Fibroblast of pulmonary artery (primary cell): ENCODE measurements around the gene STXBP6.

ENCODE experiments used
- DNase-seq: peaks from one replicate; pipeline ENCODE4 v3.0.0-alpha.2; 2010; ENCODE audit warnings: low read depth
- H3K4me3 ChIP-seq: replicated peaks from 2 replicates; pipeline ENCODE4 v1.5.1; 2011; ENCODE audit warnings: low read depth, mild to moderate bottlenecking, control low read depth, low read length, moderate library complexity
- TF ChIP-seq, protein P1 (sequence below): IDR thresholded peaks from 2 replicates; pipeline ENCODE4 v1.5.1; 2011; ENCODE audit warnings: mild to moderate bottlenecking, control low read depth, low read length, inconsistent platforms; ENCODE audit errors: missing control alignments

STXBP6 gene

DNA sequence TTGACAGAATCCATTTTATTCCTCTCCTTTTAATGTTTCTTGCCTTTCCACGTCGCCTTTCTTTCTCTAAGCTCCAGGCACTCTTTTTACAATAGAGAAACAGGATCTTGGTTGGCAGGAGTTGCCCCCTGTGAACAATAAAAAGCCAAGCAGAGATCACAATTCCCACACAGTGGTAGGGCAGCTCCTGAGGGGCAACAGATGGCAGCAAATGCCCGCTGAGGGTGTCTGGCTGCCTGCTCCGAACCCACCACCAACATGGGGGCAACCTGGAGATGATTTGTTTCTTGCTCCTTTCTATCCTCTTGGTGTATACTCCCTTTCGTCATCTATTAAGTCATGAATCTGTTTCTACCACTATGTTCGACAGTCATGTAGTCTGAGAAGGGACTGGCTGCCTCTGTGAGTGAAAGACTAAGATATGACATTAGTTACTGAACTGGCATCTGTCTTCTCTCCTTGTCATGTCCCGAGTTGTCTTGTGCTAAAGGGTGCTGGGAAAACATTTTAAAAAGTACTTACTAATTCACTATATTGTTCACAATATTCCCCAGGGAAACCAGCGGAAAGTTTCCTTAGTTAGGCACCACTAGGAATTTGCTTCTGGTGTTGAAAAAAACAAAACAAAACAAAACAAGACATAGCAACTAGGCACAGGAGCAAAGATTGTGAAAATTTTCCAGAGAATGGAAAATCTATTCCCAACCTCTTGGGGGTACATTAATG lies 170.1 kb downstream of the STXBP6 start:
- H3K4me3 ChIP-seq, result no peak overlapping the region
- TF ChIP-seq, protein P1, sequence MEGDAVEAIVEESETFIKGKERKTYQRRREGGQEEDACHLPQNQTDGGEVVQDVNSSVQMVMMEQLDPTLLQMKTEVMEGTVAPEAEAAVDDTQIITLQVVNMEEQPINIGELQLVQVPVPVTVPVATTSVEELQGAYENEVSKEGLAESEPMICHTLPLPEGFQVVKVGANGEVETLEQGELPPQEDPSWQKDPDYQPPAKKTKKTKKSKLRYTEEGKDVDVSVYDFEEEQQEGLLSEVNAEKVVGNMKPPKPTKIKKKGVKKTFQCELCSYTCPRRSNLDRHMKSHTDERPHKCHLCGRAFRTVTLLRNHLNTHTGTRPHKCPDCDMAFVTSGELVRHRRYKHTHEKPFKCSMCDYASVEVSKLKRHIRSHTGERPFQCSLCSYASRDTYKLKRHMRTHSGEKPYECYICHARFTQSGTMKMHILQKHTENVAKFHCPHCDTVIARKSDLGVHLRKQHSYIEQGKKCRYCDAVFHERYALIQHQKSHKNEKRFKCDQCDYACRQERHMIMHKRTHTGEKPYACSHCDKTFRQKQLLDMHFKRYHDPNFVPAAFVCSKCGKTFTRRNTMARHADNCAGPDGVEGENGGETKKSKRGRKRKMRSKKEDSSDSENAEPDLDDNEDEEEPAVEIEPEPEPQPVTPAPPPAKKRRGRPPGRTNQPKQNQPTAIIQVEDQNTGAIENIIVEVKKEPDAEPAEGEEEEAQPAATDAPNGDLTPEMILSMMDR, result no peak
- DNase-seq, result peak; percentile 42

DNA sequence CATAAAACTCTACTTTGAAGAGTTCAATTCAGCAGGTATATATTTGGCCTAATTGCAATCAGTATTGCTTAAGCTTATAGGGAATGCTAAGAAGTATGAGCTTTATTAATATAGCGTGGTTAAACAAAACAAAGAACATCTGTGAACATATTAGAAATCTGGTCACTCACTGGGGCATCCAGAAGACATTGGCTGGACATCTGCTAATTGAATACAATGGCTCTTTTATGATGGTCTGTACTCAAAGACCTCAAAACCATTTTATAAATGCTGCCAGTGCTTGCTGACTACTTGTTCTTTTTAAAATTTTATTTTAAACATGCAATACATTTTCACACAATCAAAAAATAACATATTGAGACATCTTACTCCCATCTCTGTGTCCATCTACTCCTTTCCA lies 173.0 kb downstream of the STXBP6 start:
- DNase-seq, result no peak
- no peak overlapping the region for H3K4me3 ChIP-seq
- TF ChIP-seq, protein P1, result no peak

DNA sequence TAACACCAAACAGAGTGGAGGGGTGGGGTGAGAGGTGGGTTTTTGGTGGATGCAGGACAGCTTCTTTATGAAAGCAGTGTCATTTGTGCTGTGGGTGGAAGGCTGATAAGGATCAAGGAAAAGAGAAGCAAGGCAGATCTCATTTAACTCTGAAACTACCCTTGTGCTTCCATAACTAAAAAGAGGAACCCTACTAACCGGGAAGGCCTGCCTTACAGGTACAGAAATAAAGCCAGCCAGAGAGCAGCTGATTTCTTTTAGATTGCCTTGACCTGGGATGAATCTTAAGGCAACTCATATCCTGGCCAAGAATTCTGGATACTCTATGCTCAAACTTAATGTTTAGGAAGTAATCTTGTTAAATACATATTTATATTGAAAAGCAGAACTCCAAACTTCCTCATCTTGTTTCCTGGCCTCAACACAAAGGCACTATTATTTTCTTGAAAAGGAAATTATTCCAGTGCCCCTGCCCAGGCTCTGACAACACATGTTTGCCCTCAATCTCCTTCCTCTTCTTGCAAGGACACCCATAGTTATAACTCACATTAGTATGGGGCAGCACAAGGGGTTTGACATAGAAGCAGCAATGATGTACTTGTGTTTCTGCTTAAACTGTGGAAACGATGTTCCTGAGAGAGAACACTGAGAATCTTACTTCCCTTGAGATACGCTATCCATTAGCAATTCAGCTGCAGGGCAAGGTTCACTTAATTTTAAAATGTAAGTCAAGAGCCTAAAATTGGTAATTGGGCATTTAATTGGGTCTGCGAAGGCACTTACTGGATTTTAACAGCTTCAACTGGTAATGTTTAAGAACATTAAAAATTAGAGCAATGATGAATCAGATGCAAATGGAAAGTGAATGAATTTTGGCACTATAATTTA lies 173.7 kb downstream of the STXBP6 start:
- TF ChIP-seq, protein P1, result no peak
- DNase-seq, result no peak
- H3K4me3 ChIP-seq, result no peak overlapping the region

DNA sequence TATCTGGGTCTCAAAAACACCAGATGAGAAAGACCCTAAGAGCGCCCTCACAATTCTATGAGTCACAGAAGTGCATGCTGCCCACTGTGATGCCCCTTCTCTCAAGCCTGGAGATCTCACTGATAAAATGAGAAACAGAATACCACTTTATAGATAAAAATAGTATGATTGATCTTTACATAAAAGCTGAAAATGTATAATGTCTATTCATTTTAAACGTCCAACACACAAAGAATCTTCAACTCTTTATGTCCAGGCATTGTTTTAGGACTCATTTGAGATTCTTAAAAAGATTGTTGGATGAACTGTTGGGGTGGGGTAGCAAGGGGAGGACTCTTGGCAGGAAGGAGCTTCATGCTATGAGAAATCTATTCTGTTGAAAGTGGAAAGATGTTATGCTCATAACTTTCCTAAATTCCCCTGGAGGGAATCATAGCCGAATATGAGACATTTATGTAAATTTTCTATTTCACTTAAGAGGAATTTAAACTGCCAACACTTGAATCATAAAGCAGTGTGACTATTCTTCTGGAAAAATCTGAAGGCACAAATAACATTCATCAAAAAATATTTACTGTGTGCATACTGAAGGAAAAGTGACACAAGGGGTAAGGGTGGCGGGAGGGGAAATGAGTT lies 174.6 kb downstream of the STXBP6 start:
- TF ChIP-seq, protein P1, result no peak
- H3K4me3 ChIP-seq, result no peak overlapping the region
- no peak for DNase-seq

DNA sequence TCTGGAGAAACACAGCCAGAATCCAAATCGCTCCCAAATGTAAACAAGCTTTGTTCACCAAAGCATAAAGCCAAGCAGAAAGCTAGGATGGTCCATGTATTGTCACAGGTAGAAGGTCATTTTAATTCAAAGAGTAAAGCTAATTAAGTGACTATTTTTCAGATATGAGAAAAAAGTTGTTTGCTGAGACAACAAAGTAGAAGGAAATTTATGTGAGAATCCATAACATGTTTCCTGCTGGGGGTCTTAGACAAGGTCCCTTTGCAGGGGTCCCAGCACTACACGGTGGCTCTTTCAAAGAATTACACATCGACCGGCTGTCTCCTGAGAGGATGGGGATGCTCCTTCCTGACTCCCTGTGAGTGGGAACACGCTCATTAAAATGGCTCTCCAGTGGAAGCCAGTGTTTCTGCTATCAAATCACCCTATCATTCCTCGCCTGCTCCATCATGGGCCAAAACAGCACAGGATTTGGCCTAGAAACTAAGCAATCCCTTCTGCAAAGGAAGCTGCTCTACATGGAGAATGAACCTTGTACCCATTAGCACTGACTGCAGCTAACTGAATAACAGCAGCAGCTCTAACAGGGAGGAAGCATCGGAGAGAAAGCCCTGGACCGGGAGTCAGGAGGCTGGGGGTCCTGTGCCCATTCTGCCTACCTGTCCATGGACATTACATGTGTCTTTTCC lies 175.3 kb downstream of the STXBP6 start:
- H3K4me3 ChIP-seq, result no peak overlapping the region
- TF ChIP-seq, protein P1, result no peak
- DNase-seq, result no peak

DNA sequence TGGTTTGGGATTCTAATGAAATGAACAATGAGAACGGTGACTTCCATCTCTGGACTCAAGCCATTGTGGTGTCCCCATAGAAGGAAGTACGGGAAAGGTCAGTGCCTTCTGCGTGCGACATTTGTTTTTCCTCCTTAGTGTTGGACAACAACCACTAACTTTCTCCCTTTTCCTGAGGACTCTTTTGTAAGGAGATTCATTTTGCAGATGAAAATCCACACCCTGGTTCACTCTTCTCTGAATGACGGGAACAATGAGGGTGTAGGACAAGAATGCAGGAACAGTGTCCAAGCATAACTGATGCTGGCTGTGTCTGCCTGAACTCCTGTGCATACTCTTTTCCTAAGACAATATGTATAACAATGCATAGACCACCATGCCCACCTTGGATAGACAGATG lies 176.4 kb downstream of the STXBP6 start:
- no peak for DNase-seq
- H3K4me3 ChIP-seq, result no peak overlapping the region
- TF ChIP-seq, protein P1, result no peak
